Mesenteric fat pad (tissue), 1 donor: ENCODE data around the gene RCAN3. TPM values are rescaled to one million over a fixed set of nuclear protein-coding genes. Genes with fewer than 3 reads are reported as not detected.
"Not testable (repeated sequence)": the region's sequence is repeated elsewhere in the genome, so short reads cannot be mapped to it uniquely, and the experiment has no call there.

Source experiments
- DNase-seq: peaks from one replicate; pipeline ENCODE4 v3.0.0-alpha.2; 2020; ENCODE audit warnings: low spot score
- long read RNA-seq: library from polyadenylated mRNA; unstranded; transcript quantifications from one replicate; pipeline ENCODE4 v2.0.0, GENCODE V29; 2020
- total RNA-seq: library from RNA; stranded (reverse); fragmentation: NEBNext Ultra II Directional; extraction: Animal tissue kit (Norgen Biotek cat#: 25700); gene quantifications from one replicate; pipeline ENCODE4 v1.2.1, GENCODE V29; 2021
- donor health status: DM: yes; HTN: yes; CAD: no.

Gene RCAN3
- total RNA-seq, result 3.7 TPM
- long read RNA-seq, partial matches to known transcripts, result 0 of 3 reads
- long read RNA-seq, other reads (novel, unspliced or antisense), result 3 of 3 reads

DNA sequence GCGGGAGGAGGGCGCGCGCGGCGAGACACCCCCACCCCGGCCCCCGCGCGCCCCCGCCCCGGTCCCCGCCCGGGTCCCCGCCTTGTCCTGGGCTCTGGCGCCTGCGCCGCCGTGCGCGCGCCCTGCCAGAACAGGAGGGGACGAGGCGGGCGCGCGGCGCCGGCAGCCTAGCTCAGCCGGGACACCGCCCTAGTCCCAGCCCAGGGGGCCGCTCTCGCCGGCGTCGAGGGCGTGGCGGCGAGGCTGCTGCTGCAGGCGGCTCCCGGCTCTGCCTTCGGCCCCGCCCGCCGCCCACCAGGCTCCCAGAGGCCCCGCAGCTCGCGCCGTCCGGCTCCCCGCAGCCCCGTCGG is at the start of gene RCAN3:
Gene RCAN3, plus strand, starts transcription at position 128 of the 350 bp plus-strand sequence. CDS start 11,537 bp downstream, outside the sequence.
- DNase-seq, result peak; percentile 93

DNA sequence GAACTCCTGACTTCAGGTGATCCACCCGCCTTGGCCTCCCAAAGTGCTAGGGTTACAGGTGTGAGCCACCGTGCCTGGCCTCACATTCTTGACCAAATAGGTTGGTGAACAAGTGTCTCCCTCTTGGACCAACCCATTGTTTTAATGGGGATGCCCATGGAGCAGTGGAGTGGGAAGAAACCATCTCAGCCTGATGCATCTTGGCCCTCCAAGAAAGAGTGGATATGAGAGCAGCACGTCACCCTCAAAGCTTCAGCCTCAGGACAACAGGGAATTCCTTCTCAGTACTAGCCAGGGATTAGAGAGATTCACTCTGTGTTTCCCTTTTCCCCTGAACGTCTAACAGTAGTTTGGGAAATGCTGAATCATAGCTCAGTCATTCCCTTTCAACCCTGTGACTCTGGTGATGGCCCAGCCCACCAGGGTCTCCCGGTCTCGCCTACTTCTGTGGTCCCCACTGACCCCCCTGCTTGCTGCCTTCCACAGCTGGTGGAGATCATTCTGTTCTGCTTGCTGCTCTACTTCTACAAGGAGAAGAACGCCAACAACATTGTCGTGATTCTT is 49.6 kb upstream of the RCAN3 start:
- DNase-seq, result no peak

DNA sequence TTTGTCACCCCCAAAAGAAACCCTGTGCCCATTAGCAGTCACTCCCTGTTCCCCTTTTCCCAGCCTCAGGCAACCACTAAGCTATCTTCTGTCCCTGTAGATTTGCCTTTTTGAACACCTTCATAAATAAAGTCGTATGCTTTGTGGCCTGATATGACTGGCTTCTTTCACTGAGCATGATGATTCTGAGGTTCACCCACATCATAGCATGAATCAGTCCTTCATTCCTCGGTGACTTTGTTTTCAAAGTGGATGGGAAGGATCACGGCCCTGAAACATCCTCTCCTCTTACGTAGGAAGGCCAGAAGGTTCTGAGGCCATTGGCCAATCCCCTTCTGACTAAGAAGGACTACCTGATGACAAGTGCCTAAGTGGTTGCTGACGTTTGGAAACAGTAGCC is 48.0 kb upstream of the RCAN3 start:
- DNase-seq, result no peak

DNA sequence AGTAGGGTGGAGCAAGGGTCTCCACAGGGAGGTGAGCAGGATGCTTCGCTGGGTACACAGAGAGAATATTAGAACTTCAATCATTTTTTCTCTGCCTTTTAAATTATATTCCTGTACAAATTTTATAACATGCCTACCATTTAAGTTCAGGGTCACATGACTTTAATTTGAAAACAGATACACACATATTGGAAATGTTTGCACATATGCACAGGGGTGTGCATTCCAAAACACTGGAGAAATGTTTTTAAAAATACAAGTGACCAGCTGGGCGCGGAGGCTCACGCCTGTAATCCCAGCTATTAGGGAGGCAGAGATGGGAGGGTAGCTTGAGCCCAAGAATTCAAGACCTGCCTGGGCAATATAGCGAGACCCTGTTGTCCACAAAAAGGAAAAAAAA is 47.4 kb upstream of the RCAN3 start:
- no peak for DNase-seq

DNA sequence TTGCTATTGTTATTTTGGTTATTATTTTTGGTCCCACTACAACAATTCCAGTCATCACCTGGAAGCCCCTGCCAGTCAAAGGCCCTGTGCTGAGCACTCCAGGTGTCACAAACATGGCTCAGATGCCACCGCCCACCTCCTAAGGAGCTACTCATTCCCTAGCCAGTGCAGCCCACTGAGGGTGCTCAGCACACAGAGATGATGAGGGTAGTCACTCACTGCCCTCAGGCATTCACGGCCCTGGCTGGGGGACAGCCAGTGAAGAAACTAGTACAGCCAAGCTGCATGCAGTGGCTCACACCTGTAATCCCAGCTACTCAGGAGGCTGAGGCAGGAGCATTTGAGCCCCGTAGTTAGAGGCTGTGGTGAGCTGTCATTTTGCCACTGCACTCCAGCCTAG is 44.8 kb upstream of the RCAN3 start:
- DNase-seq, result no peak

DNA sequence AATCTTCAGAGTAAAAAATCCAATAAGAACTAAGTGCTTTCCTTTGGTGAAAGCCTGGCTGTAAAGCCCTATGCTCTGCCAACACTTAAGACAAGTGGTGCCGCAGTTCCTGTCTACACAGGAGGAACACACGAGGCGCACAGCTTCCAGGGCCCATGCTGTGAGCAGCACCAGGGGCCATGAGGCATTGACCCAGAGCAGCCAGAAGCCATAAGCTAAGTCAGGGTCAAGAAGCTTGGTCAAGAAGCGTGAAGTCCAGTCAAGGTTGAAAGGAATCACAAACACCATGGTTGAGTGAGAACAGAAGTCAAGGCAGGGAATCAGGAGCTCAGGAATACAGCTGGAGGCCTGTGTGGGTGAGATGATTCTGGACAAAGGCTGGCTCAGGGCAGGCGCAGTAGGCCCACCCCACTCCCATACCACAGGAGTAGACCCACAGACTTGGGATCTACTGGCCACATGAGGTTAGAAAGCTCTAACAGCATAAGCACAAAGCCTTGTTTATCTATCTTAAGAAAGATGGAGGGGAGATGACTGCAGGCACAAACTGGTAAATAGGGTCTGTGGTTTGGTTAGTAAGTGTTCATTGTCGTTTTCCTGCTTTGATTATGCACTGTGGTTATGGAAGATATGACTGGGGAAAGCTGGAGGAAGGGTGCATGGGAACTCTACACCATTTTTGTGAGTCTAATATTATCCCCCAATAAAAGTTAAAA is 42.9 kb upstream of the RCAN3 start:
- DNase-seq, result no peak

DNA sequence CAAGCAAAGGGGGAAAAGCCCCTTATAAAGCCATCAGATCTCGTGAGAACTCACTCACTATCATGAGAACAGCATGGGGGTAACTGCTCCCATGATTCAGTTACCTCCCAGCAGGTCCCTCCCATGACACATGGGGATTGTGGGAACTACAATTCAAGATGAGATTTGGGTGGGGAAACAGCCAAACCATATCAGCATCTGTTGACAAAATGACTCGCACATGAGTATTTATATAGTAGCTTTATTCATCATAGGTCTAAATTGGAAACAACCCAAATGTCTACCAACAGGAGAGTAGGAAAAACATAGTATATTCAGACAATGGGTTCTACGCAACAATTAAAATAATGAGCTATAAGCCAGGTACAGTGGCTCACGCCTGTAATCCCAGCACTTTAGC is 40.5 kb upstream of the RCAN3 start:
- not testable (repeated sequence) for DNase-seq

DNA sequence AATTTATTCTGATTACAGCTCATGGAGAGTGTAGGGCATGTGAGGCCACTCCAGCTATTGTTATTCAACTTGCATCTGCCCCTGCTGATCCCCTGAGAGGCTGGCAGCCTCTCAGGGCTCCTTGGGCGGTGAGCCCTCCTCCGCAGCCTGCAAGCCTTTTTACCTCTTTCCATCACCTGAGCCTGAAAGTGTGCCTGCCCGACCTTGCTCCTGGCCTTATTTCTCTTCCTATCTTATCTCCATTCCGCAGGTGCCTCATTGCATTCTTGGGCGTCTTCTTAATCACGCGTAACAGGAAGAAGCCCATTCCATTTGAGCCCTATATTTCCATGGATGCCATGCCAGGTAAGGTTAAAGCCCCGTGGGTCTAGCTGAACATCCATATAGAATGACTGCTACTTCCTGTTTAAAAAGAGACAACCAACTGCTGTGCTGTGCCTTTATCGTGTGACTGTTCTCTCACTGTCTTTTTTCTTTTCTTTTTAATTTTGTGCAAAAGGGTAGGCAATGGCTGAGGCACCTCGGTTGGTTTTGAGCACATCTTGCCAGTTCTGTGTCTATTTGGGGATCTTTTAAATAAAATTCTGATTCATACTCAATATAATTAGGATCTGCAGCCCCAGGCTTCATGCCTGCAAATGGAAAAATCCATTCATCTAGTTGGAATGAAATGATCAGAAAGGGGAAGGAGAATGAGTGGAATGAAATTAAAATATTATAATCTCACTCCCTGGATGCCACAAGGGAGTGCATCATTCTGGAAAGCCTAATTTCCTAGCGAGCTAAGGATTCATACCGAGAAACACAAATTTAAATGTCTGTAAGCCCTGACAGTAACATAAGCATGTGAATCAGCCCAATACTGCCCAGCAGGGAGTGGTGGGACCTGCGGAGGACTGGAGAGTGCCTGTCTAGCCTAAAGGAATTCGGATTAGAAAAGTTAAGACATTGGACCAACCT is 38.6 kb upstream of the RCAN3 start:
- no peak for DNase-seq

DNA sequence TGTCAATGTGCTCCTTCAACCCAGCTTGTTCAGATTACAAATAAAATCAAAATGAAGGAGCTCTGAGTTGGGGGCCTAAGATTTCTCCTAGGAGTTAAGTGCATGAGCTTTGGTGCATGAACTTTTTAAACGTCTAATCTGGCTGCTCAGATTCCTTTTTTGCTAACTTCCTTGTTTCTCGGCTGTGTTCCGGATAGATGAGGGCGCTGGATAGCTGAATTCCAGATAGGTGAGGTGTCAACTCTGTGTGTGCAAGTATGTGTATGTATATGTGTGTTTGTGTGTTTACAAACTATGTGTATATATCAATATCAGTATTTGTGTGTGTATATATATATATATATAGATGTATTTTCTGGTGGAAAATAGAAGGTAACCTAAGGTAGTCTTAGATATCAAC is 37.5 kb upstream of the RCAN3 start:
- DNase-seq, result no peak

DNA sequence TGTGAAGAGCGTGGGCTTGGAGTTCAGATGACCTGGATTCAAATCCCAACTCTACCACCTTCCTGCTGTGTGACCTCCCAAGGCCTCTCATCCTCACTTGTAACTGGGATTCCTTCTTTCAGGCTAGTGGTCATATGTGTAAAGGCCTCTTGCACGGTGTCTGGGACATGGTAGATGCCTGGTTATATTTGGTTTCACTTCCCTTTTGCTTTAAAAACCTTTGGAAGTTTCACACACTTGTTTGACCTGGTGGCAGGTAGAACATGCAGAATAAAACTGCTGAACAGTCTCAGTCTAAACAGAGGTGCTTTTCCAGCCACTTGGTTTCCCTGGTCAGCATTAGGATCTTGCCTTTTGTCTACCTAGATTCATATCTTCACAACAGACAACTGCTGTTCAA is 37.0 kb upstream of the RCAN3 start:
- DNase-seq, result no peak

DNA sequence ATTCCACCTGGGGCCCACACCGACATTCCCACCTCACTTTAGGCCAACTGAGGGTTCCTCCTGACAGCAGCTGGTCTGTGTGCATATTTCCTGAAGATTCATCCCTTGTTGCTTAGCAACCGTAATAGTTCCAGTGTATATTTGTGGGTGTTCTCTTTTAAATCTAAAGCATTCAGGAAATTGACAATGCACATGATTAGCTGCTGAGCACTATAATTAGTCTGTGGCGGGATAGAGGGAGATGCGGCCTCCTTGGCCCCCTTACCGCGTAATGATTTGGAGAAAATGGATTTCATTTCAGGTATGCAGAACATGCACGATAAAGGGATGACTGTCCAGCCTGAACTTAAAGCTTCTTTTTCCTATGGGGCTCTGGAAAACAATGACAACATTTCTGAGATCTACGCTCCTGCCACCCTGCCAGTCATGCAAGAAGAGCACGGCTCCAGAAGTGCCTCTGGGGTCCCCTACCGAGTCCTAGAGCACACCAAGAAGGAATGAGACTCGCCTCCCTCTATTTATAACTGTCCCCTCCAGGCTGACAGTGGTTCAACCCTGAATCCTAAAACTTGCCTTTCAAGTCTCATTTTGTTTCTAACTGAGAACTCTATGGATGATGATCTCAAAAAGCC is 33.8 kb upstream of the RCAN3 start:
- DNase-seq, result no peak

DNA sequence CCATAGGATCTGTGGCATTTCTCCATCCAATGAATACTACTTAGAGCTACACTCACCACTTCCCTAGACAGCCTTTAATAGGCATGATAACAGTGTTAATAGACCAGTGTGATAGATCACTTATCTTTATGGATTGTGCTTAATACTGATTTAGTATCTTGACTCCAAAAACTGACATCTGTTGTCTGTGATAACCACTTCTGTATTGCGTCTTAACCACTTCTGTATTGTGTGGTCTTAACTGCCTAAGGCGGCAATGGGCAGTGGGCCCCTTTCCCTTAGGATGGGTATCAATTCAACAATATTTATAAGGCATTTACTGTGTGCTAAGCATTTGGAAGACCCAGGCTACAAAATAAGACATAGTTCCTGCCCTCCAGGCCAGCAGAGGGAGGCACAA is 32.0 kb upstream of the RCAN3 start:
- no peak for DNase-seq

DNA sequence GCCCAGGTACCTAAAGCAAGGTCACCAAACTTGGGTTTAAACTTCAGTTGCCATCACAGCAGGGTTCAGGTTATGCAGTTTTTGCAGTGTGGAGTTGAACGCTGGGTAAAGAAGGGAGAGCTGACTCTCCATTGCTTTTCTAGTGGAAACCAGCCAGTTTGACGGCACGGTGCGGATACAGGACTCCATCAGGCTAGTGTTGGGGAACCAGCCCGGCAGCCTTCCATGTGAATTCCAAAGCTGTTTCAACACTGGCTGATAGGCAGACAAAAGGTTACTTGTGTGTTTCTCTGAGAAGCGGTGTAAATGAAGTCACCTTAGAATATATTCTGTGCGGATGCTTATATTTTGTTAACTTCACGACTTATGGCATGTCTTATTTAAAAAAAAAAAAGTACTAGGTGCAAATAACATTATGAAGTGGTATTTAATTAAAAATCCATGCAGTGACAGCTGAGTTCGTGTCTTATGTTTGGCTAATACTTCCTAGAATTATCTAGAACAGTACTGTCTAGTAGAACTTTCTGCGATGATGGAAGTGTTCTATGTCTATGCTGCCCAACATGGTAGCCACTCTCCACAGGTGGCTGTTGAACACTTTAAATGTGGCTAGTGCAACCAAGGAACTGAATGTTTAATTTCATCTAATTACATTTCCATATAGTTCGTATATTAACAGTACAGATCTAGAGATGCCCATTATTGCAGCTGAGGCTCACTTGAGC is 29.9 kb upstream of the RCAN3 start:
- no peak for DNase-seq

DNA sequence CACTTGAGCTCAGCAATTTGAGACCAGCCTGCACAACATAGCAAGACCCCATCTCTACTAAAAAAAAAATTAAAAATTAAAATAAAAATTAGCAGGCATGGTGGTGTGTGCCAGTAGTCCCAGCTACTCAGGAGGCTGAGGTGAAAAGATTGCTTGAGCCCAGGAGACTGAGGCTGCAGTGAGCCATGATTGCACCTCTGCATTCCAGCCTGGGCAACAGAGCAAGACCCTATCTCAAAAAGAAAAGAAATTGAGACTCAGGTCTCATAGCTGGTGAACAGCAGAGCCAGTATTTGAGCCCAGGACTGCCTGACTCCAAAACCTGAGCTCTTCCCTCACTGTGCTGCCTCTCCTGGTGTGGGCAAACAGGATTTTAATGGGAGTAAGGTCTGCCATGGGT is 28.4 kb upstream of the RCAN3 start:
- DNase-seq, result no peak

DNA sequence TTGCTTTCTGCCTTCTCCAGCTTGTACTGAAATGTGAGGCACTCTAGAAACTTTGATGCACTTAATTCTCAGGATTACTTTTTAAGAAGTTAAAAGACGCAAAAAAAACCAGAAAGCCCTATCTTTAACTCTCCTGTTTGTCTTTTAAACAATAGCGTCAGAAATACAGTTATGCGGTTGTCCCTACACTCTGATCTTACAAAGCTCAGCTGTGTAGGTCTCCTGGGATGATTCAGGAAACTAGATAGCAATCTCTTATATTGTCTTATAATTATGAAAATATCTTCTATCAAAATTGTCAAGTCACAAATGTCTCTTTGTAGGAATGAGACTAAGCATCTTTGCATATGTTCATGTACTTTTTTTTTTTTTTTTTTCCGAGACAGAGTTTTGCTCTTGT is 26.9 kb upstream of the RCAN3 start:
- DNase-seq, result no peak

DNA sequence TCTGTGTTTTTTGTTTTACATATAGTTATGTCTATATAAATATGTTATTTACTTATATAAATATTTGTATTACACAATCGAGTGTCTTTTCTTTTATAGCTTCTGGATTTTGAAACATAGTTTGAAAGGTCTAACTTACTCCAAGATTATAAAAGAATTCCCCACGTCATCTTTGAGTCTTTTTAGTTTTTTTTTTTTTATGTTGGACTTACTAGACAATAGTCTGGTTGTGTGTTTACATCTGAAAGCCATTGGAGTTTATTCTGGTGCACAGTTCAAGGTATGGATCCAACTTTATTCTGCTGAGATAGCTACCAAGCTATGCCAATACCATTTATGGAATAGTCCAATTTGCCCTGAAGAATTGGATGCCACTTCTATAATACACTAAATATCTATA is 26.1 kb upstream of the RCAN3 start:
- no peak for DNase-seq

DNA sequence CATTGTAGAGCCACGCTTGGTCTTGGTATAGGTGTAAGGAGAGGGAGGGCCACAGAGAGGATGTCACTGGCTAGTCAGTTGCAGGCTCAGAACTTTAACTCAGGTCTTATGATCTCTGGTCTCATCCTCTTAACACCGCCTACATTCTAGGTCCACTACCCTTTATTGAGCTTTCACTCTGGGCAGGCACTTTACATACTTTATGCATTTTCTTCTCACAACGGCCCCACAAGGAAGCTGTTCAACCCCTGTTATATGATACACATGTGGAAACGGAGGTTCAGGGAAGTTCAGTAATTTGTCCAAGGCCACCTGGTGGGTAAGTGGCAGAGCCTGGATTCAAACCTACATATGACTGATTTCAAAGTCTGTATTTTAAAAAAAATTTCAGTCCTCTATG is 25.3 kb upstream of the RCAN3 start:
- DNase-seq, result no peak

DNA sequence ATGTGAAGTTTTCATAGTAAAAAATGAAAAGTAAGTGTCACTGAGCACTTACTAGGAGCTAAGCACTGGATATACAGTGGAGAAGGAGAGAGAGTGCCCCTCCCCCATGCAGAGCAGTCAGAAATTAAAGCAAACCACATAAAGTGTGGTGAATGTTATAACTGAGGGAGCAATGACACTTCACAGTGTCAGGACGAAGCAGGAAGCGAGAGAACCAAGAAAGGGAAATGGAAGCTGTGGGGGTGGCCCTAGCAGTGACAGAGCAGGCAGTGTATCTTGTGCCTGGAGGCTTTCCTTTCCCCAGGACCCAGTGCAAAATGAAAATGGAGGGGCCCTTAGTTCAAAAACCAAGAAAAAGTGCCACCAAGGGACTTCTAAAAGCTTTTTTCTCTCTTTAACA is 21.5 kb upstream of the RCAN3 start:
- no peak for DNase-seq

DNA sequence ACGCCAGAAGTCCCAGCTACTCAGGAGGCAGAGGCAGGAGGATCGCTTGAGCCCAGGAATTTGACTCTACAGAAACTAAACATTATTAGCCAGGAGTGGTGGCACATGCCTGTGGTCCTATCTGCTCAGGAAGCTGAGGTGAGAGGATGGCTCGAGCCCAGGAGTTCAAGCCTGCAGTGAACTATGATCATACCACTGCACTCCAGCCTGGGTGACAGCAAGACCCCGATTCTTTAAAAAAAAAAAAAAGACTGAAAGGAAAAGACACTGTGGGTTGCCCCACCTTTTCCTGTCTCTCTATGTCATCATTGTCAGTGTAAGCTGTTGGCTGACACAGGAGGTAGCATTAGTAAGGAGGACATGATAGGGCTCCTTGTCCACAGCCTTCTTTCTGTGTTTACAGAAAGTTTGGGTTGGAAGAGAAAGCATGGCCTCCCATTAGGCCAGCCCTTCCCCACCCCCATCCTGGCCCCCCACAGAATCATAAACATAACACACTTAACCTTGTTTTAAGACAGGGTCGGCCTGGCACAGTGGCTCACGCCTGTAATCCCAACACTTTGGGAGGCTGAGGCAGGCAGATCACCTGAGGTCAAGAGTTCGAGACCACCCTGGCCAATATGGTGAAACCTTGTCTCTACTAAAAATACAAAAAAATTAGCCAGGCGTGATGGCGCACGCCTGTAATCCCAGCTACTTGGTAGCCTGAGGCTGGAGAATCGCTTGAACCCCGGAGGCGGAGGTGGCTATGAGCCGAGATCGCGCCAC is 20.6 kb upstream of the RCAN3 start:
- DNase-seq, result no peak

DNA sequence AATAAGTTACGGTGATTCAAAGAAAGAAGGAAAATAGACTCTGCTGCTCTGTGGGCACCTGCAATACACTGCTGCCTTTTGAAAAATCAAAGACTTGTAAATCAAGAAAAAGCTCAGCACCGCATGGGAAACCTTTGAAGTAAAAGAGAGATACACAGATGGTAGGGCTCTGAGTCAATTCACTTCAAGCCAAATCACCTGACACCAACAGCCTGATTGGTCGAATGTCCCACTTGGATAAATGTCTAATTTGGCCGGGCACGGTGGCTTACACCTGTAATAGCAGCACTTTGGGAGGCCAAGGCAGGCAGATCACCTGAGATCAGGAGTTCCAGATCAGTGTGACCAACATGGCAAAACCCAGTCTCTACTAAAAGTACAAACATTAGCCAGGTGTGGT is 19.2 kb upstream of the RCAN3 start:
- DNase-seq, result no peak
